SK-N-SH (cell line): Measurements from ENCODE around the gene TADA2B. TPM values are rescaled to one million over a fixed set of nuclear protein-coding genes. Genes with fewer than 3 reads are reported as not detected.

Source experiments
- CTCF ChIA-PET: fragments of 300-600, 350-600 bp; formaldehyde crosslinking; extraction: SDS; loops from one replicate; lab custom pipeline; 2021; lab: Yijun Ruan, JAX
- POLR2A ChIA-PET: fragments of 350-600 bp; sonication (Branson Sonifier 250); formaldehyde crosslinking; extraction: SDS; loops from one replicate; lab custom pipeline; 2020; ENCODE audit warnings: antibody characterized with exemption, inconsistent platforms; lab: Yijun Ruan, JAX
- DNase-seq: peaks from one replicate; pipeline ENCODE4 v3.0.0; 2012
- H2AFZ ChIP-seq: fragments of 200-600 bp; sonication (generic); 2 replicates; pipeline ENCODE4 v1.8.1; 2016; ENCODE audit warnings: antibody characterized with exemption, mild to moderate bottlenecking, low read depth
- H3F3A ChIP-seq: fragments of 200-600 bp; sonication (generic); replicated peaks from 2 replicates; pipeline ENCODE3; 2016; ENCODE audit warnings: antibody characterized with exemption, mild to moderate bottlenecking; ENCODE audit not compliant: insufficient read depth
- H3K27ac ChIP-seq, 2 experiments: fragments of 200-500 bp in 1 of 2; fragments of 200-600 bp in 1 of 2; sonication (Bioruptor generic) in 1 of 2; sonication (generic), shearing (Covaris generic) in 1 of 2; 2 replicates each; pipeline versions ENCODE4 v1.5.1 to v1.6.1; 2014 to 2016; ENCODE audit warnings: low read depth in 2 of 2, inconsistent platforms in 1 of 2, low read length in 1 of 2, mild to moderate bottlenecking in 1 of 2, mixed read lengths in 1 of 2
- H3K27me3 ChIP-seq: fragments of 200-600 bp; sonication (generic), shearing (Covaris generic); 2 replicates; pipeline ENCODE4 v1.6.1; 2016; ENCODE audit warnings: mixed run types; ENCODE audit not compliant: insufficient read depth
- H3K36me3 ChIP-seq, 2 experiments: fragments of 200-500 bp in 1 of 2; fragments of 200-600 bp in 1 of 2; sonication (Bioruptor generic) in 1 of 2; sonication (generic) in 1 of 2; replicated peaks in 1 of 2; 2 replicates each; pipeline versions ENCODE3 to v1.5.1; 2014 to 2016; ENCODE audit warnings: low read length in 1 of 2, mild to moderate bottlenecking in 1 of 2; ENCODE audit not compliant: insufficient read depth in 2 of 2, control insufficient read depth in 1 of 2
- H3K4me1 ChIP-seq, 2 experiments: fragments of 200-500 bp in 1 of 2; fragments of 200-600 bp in 1 of 2; sonication (Bioruptor generic) in 1 of 2; sonication (generic), shearing (Covaris generic) in 1 of 2; 2 replicates each; pipeline versions ENCODE4 v1.5.1 to v1.6.1; 2014 to 2016; ENCODE audit warnings: low read depth in 1 of 2, low read length in 1 of 2, mixed run types in 1 of 2; ENCODE audit not compliant: insufficient read depth in 2 of 2, control insufficient read depth in 1 of 2
- H3K4me2 ChIP-seq: fragments of 200-600 bp; sonication (generic), shearing (Covaris generic); 2 replicates; pipeline ENCODE4 v1.6.1; 2017; ENCODE audit warnings: mixed run types
- H3K4me3 ChIP-seq, 2 experiments: fragments of 200-500 bp in 1 of 2; fragments of 200-600 bp in 1 of 2; sonication (Bioruptor generic) in 1 of 2; sonication (generic), shearing (Covaris generic) in 1 of 2; 2 replicates each; pipeline versions ENCODE4 v1.5.1 to v1.8.1; 2014 to 2016; ENCODE audit warnings: low read depth in 2 of 2, inconsistent platforms in 1 of 2, low read length in 1 of 2, mild to moderate bottlenecking in 1 of 2, mixed read lengths in 1 of 2, moderate library complexity in 1 of 2
- H3K79me2 ChIP-seq: fragments of 200-600 bp; sonication (generic); 2 replicates; pipeline ENCODE4 v1.8.1; 2017; ENCODE audit warnings: mild to moderate bottlenecking; ENCODE audit not compliant: insufficient read depth
- H3K9ac ChIP-seq: fragments of 200-600 bp; sonication (generic); 2 replicates; pipeline ENCODE4 v1.6.1; 2017; ENCODE audit warnings: mixed run types
- H3K9me2 ChIP-seq: fragments of 200-600 bp; sonication (generic); 2 replicates; pipeline ENCODE4 v1.6.1; 2017; ENCODE audit warnings: mixed run types
- H3K9me3 ChIP-seq: fragments of 200-600 bp; sonication (generic); 2 replicates; pipeline ENCODE4 v1.6.1; 2017; ENCODE audit warnings: mixed run types, mild to moderate bottlenecking, moderate library complexity
- H4K20me1 ChIP-seq: fragments of 200-600 bp; sonication (generic); 2 replicates; pipeline ENCODE4 v1.6.1; 2017; ENCODE audit warnings: mild to moderate bottlenecking, mixed run types; ENCODE audit not compliant: insufficient read depth
- EP300 ChIP-seq, 2 experiments: IDR thresholded peaks; 2 replicates each; pipeline versions ENCODE4 v1.4.0 to v1.6.1; 2012; ENCODE audit warnings: borderline replicate concordance in 1 of 2, low read depth in 1 of 2, low read length in 1 of 2
- FOXM1 ChIP-seq: IDR thresholded peaks from 2 replicates; pipeline ENCODE4 v1.4.0; 2012; ENCODE audit warnings: low read depth, mild to moderate bottlenecking
- IRF3 ChIP-seq: fragments of 150-350 bp; IDR thresholded peaks from 2 replicates; pipeline ENCODE4 v1.6.1; 2016; ENCODE audit warnings: mild to moderate bottlenecking, low read depth, low read length
- JUND ChIP-seq: IDR thresholded peaks from 2 replicates; pipeline ENCODE4 v1.4.0; 2012
- MXI1 ChIP-seq: IDR thresholded peaks from 2 replicates; pipeline ENCODE4 v1.6.1; 2012; ENCODE audit warnings: mild to moderate bottlenecking, low read depth, low read length, improper control_type of control experiment
- RCOR1 ChIP-seq: fragments of 150-350 bp; IDR thresholded peaks from 2 replicates; pipeline ENCODE4 v1.6.1; 2017; ENCODE audit warnings: antibody characterized with exemption, low read length
- REST ChIP-seq: IDR thresholded peaks from 2 replicates; pipeline ENCODE4 v1.6.1; 2012; ENCODE audit warnings: mild to moderate bottlenecking, low read depth, low read length, moderate library complexity
- RXRA ChIP-seq: IDR thresholded peaks from 2 replicates; pipeline ENCODE4 v1.4.0; 2012; ENCODE audit warnings: low read depth, mild to moderate bottlenecking, borderline replicate concordance
- SIN3A ChIP-seq: IDR thresholded peaks from 2 replicates; pipeline ENCODE4 v1.6.1; 2012; ENCODE audit warnings: low read depth, mild to moderate bottlenecking, low read length, moderate library complexity, borderline replicate concordance
- SMC3 ChIP-seq: IDR thresholded peaks from 2 replicates; pipeline ENCODE4 v1.6.1; 2012; ENCODE audit warnings: low read depth, low read length, improper control_type of control experiment
- TAF1 ChIP-seq: IDR thresholded peaks from 2 replicates; pipeline ENCODE4 v1.6.1; 2012; ENCODE audit warnings: low read depth, mild to moderate bottlenecking, low read length, moderate library complexity, borderline replicate concordance
- USF1 ChIP-seq: IDR thresholded peaks from 2 replicates; pipeline ENCODE4 v1.4.0; 2012; ENCODE audit warnings: low read depth, borderline replicate concordance
- ZBTB33 ChIP-seq: IDR thresholded peaks from 2 replicates; pipeline ENCODE4 v1.4.0; 2012; ENCODE audit warnings: low read depth, borderline replicate concordance
- WGBS: methylation state at CpG from one replicate; pipeline ENCODE4 v1.1.6; 2017; ENCODE audit warnings: low lambda C conversion rate; 5-methylcytosine and 5-hydroxymethylcytosine counted together
- polyA plus RNA-seq, 3 experiments: library from polyadenylated mRNA; depleted of rRNA; stranded (reverse); fragments of >200 nt; gene quantifications; 2 replicates each; pipeline ENCODE4 v1.2.3, GENCODE V29; 2012
- TF ChIP-seq, protein P1 (sequence below): fragments of 150-350 bp; IDR thresholded peaks from 2 replicates; pipeline ENCODE4 v1.6.1; 2017; ENCODE audit warnings: antibody characterized with exemption, low read length, low read depth, borderline replicate concordance
- TF ChIP-seq, protein P2 (sequence below): IDR thresholded peaks from 2 replicates; pipeline ENCODE4; 2012

TADA2B gene
- polyA plus RNA-seq, 1 of the 3 experiments (the other 2 are of a cell fraction), result 8.0 TPM

DNA sequence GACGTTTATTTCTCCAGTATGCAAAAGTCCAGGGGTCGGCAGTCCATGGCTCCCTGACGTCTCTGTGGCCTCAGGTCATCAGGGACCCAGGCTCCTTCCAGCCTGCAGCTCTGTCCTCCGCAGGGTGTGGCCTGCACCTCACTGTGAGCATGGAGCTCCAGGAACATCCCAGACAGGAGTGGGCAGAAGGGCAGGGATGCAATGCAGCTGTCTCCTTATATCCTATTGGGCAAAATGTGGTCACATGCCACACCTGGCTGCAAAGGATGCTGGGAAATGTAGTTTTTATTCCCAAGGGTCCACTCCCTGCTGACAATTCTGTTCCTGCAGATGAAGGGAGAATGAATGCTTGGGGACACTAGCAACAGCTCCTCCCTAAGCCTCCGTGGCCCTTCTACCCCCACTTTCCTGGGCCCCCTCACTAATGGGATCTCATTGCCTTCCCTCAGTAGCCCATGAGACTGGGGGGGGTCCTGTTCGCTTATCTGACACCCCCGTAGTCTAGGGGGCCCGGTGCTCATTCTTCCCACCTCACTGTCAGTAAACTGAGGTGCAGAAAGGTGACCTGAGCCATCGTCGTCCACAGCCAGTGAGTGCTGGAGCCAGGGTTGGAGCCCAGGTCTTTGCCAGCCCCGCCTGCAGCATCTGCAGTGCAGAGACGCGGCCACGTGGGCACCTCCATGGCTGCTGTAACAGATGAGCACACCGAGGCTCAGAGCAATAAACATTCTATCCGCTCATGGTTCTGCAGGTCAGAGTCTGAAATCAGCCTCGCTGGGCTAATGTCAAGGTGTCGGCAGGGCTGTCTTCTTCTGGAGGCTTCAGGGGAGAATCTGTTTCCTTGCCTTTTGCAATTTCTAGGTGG lies 30.6 kb downstream of the TADA2B start:
- H3K4me2 ChIP-seq, result no peak overlapping the region
- H3K9me3 ChIP-seq, result no peaks in the 10 kb centered on the region
- peak; percentile 87 for DNase-seq
- ChIA-PET POLR2A (no interaction called here), CTCF (interaction anchor here (0.6 to 7.9 kb wide), 5 partner anchors 9 to 200 kb away, joined by 3 to 80 read pairs (median 4); partner anchors contain the start of gene TADA2B)
- WGBS, result 62% methylated on average over 9 of the region's 18 CpGs
- no peaks in the 10 kb centered on the region for H4K20me1 ChIP-seq
- H3K4me1 ChIP-seq, result peaks cover 0 to 11% of the 10 kb centered on the region in 2 experiments; a peak in 1 of 4 replicates
- H3K36me3 ChIP-seq, result no peaks in the 10 kb centered on the region
- no peaks in the 10 kb centered on the region for H3F3A ChIP-seq
- H3K9ac ChIP-seq, result no peak overlapping the region
- H3K27me3 ChIP-seq, result no peaks in the 10 kb centered on the region
- H3K4me3 ChIP-seq, result no peak overlapping the region
- no peaks in the 10 kb centered on the region for H3K9me2 ChIP-seq
- no peak overlapping the region for H2AFZ ChIP-seq
- H3K79me2 ChIP-seq, result no peaks in the 10 kb centered on the region
- TF ChIP-seq EP300 (IDR thresholded peaks at IDR 0.05; ENCODE audit: borderline replicate concordance in 1 of 2, low read depth in 1 of 2, low read length in 1 of 2) (no peak), REST (no peak), MXI1 (no peak), TAF1 (no peak), FOXM1 (no peak), RXRA (no peak), RCOR1 (no peak), SMC3 (no peak), ZBTB33 (no peak), USF1 (peak; percentile 97), IRF3 (no peak), JUND (no peak), SIN3A (no peak)
- TF ChIP-seq, protein P1, sequence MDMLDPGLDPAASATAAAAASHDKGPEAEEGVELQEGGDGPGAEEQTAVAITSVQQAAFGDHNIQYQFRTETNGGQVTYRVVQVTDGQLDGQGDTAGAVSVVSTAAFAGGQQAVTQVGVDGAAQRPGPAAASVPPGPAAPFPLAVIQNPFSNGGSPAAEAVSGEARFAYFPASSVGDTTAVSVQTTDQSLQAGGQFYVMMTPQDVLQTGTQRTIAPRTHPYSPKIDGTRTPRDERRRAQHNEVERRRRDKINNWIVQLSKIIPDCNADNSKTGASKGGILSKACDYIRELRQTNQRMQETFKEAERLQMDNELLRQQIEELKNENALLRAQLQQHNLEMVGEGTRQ, result peak; percentile 77
- TF ChIP-seq, protein P2, sequence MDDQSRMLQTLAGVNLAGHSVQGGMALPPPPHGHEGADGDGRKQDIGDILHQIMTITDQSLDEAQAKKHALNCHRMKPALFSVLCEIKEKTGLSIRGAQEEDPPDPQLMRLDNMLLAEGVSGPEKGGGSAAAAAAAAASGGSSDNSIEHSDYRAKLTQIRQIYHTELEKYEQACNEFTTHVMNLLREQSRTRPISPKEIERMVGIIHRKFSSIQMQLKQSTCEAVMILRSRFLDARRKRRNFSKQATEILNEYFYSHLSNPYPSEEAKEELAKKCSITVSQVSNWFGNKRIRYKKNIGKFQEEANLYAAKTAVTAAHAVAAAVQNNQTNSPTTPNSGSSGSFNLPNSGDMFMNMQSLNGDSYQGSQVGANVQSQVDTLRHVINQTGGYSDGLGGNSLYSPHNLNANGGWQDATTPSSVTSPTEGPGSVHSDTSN, result no peak
- H3K27ac ChIP-seq, result no peak overlapping the region
